ENCODE results near the gene RPUSD1.

Gene RPUSD1

DNA sequence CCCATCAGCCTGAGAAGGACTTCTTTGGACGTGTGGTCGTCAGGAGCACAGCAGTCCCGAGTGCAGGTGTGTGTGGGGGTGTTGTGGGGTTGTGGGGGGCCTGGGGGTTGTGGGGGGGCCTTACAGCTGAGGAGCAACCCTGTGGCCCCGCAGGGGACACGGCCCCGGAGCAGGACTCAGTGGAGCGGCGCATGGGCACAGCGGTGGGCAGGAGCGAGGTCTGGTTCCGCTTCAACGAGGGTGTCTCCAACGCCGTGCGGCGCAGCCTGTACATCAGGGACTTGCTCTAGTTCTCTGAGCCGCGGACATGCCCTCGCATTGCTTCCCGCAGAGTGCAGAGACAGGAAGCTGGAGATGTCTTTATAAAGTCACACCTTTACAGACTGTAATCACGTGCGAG is 9.5 kb upstream of the RPUSD1 start:
- DNase-seq = no peak

DNA sequence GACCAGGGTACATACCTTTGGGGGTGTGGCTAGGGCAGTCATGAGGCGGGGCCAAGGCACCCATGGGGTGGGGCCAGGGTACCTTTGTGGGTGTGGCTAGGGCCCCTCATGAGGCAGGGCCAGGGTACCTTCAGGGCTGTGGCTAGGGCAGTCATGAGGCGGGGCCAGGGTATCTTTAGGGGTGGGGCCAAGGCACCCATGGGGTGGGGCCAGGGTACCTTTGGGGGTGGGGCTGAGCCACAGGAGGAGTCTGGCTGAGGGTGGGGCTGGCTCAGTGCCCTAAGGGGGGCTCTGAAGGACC is 8.9 kb upstream of the RPUSD1 start:
- no peak for DNase-seq

DNA sequence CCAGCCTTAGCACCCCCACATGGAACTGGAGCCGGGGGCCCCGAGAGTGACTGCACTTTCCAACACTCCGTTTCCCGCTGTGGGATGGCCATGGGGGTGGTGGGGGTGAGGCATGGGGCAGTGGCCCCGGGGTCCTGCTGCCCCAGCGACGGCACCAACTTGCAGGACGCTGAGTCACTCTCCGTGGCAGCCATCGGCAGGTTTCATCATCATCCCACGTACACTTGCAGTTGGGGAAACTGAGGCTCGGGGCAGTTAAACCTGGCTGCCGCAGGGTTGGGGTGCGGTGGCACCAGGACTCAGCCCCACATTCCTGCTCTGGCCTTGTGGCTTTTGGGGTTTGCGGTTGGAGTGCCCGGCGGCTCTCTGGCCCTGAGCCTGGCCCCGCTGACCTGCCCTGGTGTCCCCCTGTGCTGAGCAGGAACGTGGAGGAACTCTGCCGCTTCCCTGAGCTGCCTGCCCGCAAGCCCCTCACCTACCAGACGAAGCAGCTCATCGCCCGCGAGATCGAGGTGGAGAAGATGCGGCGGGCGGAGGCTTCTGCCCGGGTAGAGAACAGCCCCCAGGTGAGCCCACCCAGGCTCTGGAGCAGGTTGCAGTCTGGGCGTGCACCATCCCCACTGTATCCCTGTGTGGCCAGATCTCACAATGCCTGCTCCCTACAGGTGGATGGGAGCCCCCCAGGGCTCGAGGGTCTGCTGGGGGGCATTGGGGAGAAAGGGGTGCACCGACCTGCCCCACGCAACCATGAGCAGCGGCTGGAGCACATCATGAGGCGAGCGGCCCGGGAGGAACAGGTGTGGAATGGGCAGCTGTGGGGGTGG is 8.3 kb upstream of the RPUSD1 start:
- no peak for DNase-seq

DNA sequence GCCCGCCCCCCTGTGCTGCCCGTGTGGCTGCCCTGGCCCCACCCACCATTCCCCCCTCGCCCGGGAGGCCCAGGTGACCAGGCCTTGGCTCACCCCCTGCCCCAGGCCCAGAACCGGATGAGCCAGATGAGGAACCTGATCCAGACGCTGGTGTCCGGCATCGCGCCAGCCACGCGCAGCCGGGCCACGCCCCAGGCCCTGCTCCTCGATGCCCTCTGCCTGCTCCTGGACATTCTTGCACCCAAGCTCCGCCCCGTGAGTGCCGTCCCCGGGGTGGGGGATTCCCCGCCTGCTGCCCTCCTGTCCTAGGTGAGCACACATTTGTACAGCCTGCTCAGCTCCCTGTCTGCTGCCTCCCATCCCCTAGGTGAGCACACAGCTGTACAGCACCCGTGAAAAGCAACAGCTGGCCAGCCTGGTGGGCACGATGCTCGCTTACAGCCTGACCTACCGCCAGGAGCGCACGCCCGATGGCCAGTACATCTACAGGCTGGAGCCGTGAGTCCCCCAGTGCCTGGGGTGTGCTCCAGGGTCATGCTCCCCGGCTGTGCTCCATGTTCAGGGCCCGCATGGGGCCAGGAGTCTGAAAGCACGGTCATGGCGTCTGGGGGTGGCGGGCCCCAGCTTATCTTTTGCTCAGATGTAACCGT is 7.5 kb upstream of the RPUSD1 start:
- DNase-seq = no peak

DNA sequence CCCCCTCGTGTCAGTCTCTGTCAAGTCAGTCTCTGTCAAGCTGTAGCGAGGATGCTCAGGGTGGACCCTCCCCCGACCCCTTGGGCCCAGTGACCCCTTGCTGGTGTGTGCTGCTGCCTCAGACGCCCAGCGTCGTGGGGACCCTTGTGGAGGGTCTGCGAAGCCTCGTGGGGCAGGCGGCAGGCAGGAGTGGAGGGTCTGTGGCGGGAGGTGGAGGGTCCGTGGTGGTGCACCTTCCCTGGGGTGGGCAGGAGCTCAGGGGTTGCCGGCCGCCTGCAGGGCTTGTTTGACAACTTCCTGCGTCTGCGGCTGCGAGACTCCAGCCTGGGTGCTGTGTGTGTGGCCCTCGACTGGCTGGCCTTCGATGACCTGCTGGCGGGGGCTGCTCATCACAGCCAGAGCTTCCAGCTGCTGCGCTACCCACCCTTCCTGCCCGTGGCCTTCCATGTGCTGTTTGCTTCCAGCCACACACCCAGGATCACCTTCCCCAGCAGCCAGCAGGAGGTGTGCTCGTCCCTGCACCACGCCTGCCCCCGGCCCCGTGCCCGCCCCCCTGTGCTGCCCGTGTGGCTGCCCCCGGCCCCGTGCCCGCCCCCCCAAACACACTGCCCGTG is 6.8 kb upstream of the RPUSD1 start:
- DNase-seq = no peak

DNA sequence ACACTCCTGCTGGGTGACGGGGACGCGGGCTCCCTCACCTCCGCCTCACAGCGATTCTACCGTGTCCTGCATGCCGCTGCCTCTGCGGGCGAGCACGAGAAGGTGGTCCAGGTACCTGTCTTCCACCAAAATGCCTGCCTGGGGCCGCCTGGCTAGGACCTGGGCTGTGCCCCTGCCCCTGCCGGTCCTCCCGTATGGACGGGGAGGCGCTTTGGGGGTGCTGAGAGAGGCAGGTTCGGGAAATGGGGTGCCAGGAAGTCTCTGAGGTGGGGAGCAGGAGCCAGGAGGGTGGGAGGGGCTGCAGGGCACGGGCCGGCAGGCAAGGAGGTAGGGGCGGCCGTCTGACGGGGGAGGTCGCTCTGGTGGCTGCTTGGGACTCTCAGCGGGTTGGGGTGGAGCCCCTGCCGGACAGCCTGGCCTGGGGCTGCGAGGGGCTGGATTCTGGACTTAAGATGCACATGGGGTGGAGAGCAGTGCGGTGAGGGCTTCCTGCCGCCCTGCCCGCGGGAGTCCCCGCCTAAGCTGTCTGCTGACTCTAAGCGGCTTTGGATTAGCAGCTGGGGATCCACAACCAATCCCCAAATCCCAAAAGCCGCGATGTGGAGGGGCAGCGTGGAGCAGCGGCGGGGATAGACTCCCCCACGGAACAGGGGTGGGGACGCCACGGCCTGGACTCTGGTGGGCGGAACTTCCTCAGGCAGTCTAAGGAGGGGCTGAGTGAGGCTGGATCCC is 6.1 kb upstream of the RPUSD1 start:
- DNase-seq = no peak

DNA sequence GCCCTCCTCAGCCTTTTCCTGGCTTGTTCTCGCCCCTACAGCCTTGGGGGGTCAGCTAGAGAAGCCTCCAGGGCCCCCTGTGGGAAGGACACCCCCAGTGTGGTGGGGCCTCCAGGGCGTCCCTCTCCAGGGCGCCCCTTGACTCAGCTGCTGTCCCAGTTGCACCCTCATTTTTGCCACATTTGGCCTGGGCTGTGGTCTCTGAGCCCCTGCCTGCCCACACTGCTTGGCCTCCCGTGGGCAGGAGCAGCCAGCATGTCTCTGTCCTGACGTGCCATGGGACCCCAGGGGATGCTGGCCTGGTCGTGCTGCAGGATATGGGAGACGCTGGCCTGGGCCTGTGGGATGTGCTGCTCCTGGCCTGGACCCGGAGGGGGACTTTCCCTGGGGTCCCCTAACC is 5.2 kb upstream of the RPUSD1 start:
- no peak for DNase-seq

DNA sequence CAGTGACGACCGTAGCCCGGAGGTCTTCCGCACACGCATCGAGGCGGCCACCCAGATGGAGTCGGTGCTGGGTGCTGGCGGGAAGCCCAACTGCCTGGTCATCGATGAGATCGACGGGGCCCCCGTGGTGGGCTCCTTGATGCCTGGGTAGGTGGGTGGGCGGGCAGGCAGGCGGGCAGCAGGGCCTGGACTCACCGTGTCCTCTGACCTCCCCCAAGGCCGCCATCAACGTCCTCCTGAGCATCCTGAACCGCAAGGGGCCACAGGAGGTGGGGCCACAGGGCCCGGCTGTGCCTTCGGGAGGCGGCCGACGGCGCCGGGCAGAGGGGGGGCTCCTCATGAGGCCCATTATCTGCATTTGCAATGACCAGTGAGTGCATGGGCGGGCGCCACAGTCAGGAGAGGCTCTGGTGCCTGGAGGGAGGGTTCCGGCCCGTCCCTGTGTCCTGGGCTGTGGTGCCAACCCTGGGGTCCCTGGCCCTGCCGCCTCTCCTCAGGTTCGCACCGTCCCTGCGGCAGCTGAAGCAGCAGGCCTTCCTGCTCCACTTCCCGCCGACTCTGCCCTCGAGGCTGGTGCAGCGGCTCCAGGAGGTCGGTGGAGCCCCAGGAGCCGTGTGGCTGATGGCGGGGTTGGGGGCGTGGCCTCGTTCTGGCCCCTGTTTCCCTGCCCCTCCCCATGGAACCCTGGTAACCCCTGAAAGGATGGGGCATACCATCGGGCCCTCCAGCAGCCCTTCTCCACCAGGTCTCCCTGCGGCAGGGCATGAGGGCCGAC is 4.2 kb upstream of the RPUSD1 start:
- DNase-seq = no peak

DNA sequence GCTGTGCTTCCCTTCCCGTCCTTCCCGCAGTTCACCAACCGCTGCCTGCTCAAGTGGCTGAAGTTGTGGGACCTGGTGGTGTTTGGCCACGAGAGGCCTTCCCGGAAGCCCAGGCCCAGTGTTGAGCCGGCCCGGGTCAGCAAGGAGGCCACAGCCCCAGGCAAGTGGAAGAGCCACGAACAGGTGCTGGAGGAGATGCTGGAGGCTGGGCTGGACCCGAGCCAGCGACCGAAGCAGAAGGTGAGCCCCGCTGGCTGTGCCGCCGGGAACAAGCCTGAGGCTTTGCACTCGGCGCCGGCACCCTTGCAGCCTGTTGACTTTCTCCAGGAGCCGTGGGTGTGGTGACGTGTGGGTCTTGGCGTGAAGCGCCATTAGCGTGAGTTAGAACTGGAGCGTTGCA is 3.0 kb upstream of the RPUSD1 start:
- no peak for DNase-seq

DNA sequence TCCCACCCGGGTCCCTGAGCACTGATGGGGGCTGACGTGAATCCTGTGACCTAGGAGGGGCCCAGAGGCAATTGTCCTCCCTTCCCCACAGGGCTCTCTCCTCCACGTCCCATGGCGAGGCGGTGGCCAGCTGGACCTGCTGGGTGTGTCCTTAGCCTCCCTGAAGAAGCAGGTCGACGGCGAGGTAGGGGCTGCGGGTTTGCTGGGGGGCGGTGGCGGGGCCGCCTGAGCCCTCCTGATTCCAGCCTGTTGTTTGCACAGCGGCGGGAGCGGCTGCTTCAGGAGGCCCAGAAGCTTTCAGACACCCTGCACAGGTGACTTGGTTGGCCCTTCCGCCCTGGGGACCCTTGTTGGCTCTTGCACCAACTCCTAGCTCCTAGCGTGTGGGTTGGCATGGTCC is 1.9 kb upstream of the RPUSD1 start:
- no peak for DNase-seq

DNA sequence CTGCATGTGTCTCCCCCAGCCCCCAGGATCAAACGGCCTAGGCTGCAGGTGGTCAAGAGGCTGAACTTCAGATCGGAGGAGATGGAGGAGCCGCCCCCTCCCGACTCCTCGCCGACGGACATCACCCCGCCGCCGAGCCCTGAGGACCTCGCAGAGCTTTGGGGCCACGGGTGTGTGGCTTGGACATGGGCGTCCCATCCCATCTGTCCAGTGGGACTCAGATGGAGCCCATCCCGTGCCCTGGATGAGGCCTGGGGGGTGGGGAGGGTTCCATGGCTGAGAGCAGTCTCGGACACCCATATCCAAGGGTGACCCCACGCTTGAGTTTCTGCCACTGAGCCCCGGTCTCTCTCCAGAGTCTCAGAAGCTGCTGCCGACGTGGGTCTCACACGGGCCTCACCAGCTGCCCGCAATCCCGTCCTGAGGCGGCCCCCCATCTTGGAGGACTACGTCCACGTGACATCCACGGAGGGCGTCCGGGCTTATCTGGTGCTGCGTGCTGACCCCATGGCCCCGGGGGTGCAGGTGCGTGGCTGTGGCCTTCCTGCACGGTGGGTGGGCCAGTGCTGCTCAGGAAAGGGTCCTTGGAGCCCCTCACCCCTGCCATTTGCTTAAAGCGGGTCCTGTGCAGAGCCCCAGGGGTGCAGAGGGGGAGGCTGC is 1.1 kb upstream of the RPUSD1 start:
- DNase-seq = no peak

DNA sequence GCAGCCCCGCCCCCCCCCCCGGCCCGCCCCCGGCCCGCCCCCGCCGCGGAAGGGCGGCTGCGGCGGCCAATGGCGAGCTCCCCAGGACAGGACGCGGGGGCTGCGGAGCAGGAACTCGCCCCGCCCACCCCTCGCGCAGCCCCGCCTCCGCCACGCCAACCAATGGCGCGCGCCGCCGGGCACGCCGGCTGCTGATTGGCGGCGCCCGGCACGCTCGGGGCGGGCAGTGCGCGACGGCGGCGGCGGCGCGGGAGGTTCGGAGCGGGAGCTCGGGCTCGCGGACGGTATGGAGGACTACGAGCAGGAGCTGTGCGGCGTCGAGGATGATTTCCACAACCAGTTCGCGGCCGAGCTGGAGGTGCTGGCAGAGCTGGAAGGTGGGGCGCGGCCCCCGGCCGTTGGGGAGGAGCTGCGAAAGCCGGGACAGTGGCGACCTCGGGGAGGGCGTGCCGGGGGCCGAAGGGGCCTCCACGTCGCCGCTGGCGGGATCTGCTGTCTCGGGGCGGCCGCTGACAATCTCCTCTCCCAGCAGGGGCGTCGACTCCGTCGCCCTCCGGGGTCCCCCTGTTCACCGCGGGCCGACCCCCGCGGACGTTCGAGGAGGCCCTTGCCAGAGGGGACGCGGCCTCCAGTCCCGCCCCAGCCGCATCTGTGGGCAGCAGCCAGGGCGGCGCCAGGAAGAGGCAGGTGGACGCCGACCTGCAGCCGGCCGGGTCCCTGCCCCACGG is 382 bp upstream of the RPUSD1 start, which contains the start of gene CHTF18:
Gene CHTF18 (plus strand): TSS at position 222 of the 728 bp plus-strand sequence. CDS start 65 bp downstream, at position 287.
- DNase-seq = peak; percentile 75

DNA sequence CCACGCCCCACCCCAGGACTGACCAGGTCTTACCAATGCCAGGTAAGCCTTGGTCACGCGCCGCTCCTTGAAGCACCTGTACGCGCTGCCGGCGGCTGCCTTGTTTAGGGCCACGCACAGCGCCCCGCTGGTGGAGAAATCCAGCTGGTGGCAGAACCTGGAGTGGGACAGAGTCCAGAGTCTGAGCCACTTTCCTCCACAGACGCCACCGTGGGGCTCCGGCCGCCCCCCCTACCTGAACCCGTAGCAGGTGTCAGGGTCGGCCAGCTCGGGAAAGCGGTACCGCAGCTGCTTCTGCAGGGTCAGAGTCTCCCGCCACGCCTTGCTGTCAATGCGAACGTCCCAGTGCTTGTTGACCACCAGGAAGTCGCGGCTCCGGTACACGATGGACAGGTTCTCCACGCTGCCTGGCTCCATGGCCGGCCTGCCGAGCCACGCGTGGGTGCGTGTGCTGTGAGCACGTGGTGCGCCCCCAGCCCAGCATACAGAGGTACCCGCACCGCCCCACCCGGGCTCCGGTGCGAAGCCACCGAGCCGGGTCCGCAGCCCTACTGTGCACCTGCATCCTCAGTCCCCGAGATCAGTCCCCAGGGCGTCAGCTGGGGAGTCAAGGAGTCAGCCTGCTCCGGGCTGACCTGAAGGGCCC is 737 bp downstream of the RPUSD1 start:
- DNase-seq = no peak

DNA sequence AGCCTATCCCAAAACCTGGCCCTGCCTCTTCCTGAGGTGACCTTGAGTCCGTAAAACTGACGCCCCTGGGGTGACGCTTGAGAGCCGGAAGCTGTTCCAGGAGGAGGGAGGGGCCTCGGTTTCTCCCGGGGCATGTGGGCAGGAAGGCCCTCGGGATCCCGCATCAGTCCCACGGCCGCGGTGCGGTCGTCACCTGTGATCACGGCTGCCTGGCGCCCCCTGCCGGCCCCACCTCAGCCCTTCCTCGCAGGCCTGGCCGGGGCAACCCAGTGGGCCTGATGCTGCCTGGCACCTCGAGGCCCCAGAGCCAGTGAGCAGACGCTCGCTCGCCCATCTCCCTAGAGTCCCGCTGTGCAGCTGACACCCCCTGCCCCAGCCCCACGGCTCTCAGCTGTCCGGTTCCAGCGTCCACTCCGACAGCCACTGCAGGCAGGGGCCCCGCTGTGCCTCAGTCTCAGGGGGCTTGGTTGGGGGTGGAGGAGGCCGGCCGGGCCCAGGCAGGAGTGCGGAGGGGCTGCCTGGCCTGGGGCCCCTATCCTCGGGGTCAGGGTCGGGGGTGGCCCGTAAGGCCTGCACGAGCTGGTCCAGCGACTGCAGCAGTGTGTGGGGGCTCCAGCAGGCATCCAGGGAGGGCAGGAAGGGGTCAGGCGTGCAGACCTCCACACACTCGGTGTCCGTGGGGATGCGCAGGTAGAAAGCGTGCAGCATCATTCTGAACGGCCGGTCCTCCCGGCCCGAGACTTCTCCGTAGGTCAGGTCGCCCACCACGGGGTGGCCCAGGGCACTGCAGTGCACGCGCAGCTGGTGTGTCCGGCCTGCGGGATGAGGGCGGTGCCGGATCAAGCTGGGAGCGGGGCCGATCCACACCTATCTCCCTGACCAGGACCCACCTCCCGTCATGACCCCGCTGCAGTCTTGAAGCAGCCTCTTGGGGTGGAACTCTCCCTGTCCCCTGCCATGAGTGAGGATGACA is 2.3 kb downstream of the RPUSD1 start:
- no peak for DNase-seq

DNA sequence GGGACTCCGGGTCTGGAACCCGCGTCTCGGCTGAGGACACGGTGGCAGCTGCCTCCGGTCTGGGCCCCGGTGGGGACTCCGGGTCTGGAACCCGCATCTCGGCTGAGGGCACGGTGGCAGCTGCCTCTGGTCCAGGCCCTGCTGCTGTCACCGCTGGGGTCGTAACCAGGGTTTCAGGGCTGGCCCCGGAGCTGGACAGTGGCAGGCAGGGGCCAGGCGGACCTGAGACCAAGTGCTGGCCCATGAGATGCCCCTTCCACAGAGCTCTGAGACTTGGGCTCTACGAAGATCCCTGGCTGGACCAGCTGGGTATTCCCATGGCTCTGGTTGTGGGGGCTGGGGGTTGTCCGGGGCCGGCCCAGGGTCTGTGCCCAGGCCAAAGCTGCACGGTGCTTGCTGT is 3.8 kb downstream of the RPUSD1 start:
- DNase-seq = no peak

DNA sequence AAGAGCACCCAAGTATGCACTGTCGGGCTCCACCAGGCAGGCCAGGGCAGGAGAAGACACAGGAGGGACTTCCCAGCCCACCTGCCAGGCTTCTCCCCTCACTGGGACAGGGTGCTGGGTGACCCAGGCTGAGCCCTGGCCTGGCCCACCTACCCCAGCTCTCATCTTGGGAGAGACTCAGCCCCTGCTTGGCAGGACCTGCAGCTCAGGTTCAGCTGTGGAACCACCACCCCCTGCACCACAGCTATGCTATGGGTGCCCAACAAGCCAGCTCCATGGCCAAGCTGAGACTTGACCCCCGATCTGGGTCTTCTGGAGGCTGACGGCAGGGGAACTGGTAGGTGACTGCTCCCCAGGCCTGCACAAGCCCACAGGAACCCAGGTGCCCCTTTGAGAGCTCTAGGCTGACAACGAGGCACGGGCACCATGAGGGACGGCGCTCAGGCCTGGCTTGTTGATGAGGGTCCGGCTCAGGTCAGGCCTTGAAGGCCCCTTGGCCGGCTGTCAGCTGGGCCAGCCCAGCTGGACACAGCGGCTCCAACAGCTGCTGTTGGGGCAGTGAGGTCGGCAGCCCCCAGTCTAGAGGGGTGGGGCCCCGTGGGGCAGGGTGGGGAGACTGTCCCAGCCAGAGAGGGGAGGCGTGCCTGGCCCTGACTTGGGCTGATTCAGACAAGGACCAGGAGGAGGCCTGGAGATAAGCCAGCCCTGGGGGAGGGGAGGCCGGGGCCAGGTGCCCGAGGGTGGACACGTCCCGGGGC is 4.6 kb downstream of the RPUSD1 start:
- DNase-seq = no peak

DNA sequence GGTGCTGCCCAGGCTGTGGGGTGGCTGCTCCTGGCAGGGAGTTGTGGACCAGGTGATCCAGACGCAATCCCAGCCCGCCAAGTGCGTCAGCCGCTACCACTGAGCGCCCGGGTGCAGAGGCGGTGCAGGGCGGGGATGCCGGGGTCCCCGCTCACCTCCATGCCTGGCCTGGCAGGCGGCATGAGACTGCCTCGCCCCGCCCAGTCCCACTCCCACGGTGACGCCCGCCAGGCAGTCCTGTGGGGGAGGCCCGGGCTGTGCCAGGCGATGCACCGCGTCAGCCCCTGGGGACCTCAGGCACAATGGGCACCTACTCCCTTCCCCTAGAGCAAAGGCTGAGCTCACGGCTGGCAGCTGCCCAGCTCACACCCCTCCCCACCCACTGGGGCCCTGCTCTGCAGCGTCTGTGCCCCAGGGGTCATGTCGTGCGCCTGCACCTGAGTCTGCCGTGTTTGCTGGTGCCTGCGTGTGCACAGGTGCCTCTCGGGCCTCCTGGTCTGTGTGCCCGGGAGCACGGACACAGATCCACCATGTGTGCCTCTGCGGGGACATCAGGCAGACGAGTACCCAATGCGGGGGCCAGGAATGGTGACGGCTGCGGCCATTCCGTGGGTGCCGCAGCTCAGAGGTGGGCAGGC is 5.3 kb downstream of the RPUSD1 start:
- peak; percentile 60 for DNase-seq

DNA sequence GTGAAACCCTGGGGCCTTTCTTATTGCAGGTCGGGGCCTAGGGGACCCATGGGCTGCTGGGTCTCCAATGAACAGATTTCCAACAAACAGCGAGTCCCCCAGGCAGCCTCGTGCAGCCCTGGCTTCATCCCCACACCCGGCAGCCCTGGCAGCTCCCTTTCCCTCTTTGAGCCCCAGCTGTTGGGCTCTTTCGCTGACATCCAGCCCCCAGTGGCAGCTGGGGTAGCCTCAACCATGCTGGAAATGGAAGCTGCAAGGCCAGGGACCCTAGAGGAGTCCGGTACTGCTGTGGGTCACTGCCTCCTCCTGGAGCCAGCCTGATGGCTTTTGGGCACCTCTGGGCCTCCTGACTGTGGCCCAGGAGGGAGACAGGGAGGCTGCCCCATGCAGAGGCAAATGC is 5.9 kb downstream of the RPUSD1 start:
- no peak for DNase-seq
